Gastrocnemius medialis (tissue), 4 donors: ENCODE measurements around the gene TGFB1.

Experiments used
- POLR2A ChIP-seq, 2 donors: fragments of 450-650 bp; IDR thresholded peaks; one replicate each; pipeline ENCODE4 v1.6.1; 2017; ENCODE audit warnings: antibody characterized with exemption in 2 of 2, mild to moderate bottlenecking in 2 of 2, moderate library complexity in 2 of 2
- TF ChIP-seq, protein P1 (sequence below), 5 experiments: fragments of 450-650 bp in 3 of 5; fragments of 200-600 bp in 2 of 5; sonication (generic) in 2 of 5; IDR thresholded peaks in 4 of 5; conservative IDR thresholded peaks in 1 of 5; 1 replicate in 4 of 5; 2 replicates in 1 of 5; pipeline ENCODE4 v1.5.1; 2016 to 2019; ENCODE audit warnings: antibody characterized with exemption in 5 of 5, mild to moderate bottlenecking in 3 of 5, moderate library complexity in 3 of 5

DNA sequence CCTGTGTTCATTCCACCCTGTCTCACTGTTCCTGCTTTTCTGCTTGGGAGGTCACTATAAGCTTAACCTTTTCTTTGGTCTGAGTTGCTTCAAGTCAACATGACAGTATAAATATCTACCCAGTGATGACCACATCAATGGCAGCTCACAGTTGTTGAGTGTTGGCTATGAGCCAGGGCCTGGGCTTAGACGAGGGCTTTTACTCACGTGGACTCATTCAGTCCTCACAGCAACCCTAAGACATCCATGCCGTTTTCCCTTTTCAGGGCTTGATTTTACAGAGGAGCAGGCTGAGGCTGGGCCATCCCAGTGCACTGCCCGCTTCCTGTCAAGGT is 54.0 kb downstream of the TGFB1 start:
- TF ChIP-seq, protein P1, sequence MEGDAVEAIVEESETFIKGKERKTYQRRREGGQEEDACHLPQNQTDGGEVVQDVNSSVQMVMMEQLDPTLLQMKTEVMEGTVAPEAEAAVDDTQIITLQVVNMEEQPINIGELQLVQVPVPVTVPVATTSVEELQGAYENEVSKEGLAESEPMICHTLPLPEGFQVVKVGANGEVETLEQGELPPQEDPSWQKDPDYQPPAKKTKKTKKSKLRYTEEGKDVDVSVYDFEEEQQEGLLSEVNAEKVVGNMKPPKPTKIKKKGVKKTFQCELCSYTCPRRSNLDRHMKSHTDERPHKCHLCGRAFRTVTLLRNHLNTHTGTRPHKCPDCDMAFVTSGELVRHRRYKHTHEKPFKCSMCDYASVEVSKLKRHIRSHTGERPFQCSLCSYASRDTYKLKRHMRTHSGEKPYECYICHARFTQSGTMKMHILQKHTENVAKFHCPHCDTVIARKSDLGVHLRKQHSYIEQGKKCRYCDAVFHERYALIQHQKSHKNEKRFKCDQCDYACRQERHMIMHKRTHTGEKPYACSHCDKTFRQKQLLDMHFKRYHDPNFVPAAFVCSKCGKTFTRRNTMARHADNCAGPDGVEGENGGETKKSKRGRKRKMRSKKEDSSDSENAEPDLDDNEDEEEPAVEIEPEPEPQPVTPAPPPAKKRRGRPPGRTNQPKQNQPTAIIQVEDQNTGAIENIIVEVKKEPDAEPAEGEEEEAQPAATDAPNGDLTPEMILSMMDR (IDR thresholded peaks at IDR 0.05 in 4 of 5, conservative IDR thresholded peaks at IDR 0.05 in 1 of 5): no peak
- TF ChIP-seq POLR2A (IDR thresholded peaks at IDR 0.05): no peak
